ENCODE results near the gene THSD7B. TPM values are rescaled to one million over a fixed set of nuclear protein-coding genes. Genes with fewer than 3 reads are reported as not detected.

Gene THSD7B
- total and polyA plus RNA-seq, 9 of the 15 experiments (the other 6 are each of a cell fraction or from before 2014, with no cell fraction given), result not detected

DNA sequence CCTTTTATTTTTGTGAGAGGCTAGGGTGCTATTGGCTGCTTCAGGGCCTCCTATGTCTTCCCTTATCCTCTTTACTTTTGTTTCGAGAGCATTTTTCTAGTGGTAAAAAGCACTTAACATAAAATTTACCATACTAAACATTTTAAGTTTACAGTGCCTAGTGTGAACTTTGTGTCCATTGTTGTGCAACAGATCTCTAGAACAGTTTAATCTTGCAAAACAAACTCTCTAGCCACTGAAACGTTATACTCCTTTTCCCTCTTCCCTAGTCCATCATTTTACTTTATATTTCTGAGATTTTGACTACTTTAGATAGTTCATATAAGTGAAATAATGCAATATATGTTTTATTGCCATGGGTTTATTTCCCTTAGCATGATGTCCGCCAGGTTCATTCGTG is 580.6 kb downstream of the THSD7B start:
- CTCF ChIA-PET (ENCODE audit: low intra/inter-chr PET ratio), result no interaction called here
- Histone ChIP-seq H3K9me3 (replicated peaks; ENCODE audit: control insufficient read depth, insufficient read depth, low read depth, low read length) (no peaks in the 10 kb centered on the region), H3K27ac (ENCODE audit: extremely low read depth, low read depth, low read length) (no peak overlapping the region), H3K36me3 (ENCODE audit: control insufficient read depth, insufficient read depth, low read length) (no peaks in the 10 kb centered on the region), H2AFZ (ENCODE audit: low read depth, low read length) (no peak overlapping the region), H3K9me1 (ENCODE audit: control insufficient read depth, insufficient read depth, low read length) (no peaks in the 10 kb centered on the region), H3K4me3 (no peak overlapping the region), H3K79me2 (ENCODE audit: control insufficient read depth, insufficient read depth, low read length) (no peaks in the 10 kb centered on the region), H3K27me3 (ENCODE audit: control insufficient read depth in 2 of 2, insufficient read depth in 2 of 2, low read length in 2 of 2) (no peaks in the 10 kb centered on the region), H3K4me2 (ENCODE audit: insufficient read depth, low read length) (no peak overlapping the region), H3K4me1 (replicated peaks in 1 of 2; ENCODE audit: control insufficient read depth in 2 of 2, insufficient read depth in 2 of 2, low read length in 2 of 2) (no peaks in the 10 kb centered on the region), H4K20me1 (replicated peaks; ENCODE audit: control insufficient read depth, insufficient read depth, low read length) (no peaks in the 10 kb centered on the region), H3K9ac (ENCODE audit: insufficient read depth in 1 of 2, low read depth in 2 of 2, low read length in 2 of 2) (no peak overlapping the region)
- no TSS peak for BruUV-seq (replicated peaks)
- intact Hi-C loops (cut with micrococcal nuclease) (no loop called here), in situ Hi-C loops (cut with MboI) (no loop called here)
- 0% methylated on average over 4 of the region's 4 CpGs for WGBS (ENCODE audit: insufficient coverage, low coverage, missing lambda C conversion rate)
- ATAC-seq (no peak), DNase-seq (ENCODE audit: extremely low read depth in 1 of 4, low spot score in 3 of 4) (no peak), FAIRE-seq (no peak)
- POLR2A ChIA-PET, result no interaction called here
- no peak for TF ChIP-seq ZNF586 (CRISPR knock-in tag; conservative IDR thresholded peaks at IDR 0.05)
- no peak for TF ChIP-seq PPARD (CRISPR knock-in tag; IDR thresholded peaks at IDR 0.05)
- TF ChIP-seq, protein P1, sequence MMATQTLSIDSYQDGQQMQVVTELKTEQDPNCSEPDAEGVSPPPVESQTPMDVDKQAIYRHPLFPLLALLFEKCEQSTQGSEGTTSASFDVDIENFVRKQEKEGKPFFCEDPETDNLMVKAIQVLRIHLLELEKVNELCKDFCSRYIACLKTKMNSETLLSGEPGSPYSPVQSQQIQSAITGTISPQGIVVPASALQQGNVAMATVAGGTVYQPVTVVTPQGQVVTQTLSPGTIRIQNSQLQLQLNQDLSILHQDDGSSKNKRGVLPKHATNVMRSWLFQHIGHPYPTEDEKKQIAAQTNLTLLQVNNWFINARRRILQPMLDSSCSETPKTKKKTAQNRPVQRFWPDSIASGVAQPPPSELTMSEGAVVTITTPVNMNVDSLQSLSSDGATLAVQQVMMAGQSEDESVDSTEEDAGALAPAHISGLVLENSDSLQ (IDR thresholded peaks at IDR 0.05), result no peak
- no peak for TF ChIP-seq ZNF174 (CRISPR knock-in tag; IDR thresholded peaks at IDR 0.05)
- TF ChIP-seq, protein P2, sequence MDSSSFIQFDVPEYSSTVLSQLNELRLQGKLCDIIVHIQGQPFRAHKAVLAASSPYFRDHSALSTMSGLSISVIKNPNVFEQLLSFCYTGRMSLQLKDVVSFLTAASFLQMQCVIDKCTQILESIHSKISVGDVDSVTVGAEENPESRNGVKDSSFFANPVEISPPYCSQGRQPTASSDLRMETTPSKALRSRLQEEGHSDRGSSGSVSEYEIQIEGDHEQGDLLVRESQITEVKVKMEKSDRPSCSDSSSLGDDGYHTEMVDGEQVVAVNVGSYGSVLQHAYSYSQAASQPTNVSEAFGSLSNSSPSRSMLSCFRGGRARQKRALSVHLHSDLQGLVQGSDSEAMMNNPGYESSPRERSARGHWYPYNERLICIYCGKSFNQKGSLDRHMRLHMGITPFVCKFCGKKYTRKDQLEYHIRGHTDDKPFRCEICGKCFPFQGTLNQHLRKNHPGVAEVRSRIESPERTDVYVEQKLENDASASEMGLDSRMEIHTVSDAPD (CRISPR knock-in tag; IDR thresholded peaks at IDR 0.05), result no peak
- TF ChIP-seq NR1H2 (CRISPR knock-in tag; IDR thresholded peaks at IDR 0.05), result no peak
- TF ChIP-seq ZNF830 (CRISPR knock-in tag; IDR thresholded peaks at IDR 0.05), result no peak
- no peak for TF ChIP-seq ZNF311 (CRISPR knock-in tag; IDR thresholded peaks at IDR 0.05)
- no peak for TF ChIP-seq RBM39 (optimal IDR thresholded peaks at IDR 0.05; ENCODE audit: low read depth, low read length)
- TF ChIP-seq CLOCK (CRISPR knock-in tag; IDR thresholded peaks at IDR 0.05; ENCODE audit: borderline replicate concordance), result no peak
- TF ChIP-seq ZC3H11A (IDR thresholded peaks at IDR 0.05; ENCODE audit: low read depth, low read length), result no peak
- TF ChIP-seq ZC3H4 (CRISPR knock-in tag; IDR thresholded peaks at IDR 0.05; ENCODE audit: borderline replicate concordance), result no peak
- TF ChIP-seq PYGO2 (tag; IDR thresholded peaks at IDR 0.05), result no peak
- TF ChIP-seq NRF1 (conservative IDR thresholded peaks at IDR 0.05 in 1 of 2, IDR thresholded peaks at IDR 0.05 in 1 of 2), result no peak

Data from K562 (cell line).